ENCODE data around the gene PHLDA3.
A peak's percentile ranks its signal among the peaks of the same experiment; 100 is the strongest.

- TF ChIP-seq POLR2A (IDR thresholded peaks at IDR 0.05) (no peak), CTCF (IDR thresholded peaks at IDR 0.05) (no peak), POLR2AphosphoS5 (IDR thresholded peaks at IDR 0.05) (peak in 1 of 3 donors; percentile 50), EP300 (IDR thresholded peaks at IDR 0.05) (no peak)
These were observed 39.8 kb upstream of the PHLDA3 start for GRCh38 chr1:201508809-201509208.
